ENCODE measurements around the gene CEP72.
"Not testable (repeated sequence)": the region's sequence is repeated elsewhere in the genome, so short reads cannot be mapped to it uniquely, and the experiment has no call there.

Gene CEP72, protein sequence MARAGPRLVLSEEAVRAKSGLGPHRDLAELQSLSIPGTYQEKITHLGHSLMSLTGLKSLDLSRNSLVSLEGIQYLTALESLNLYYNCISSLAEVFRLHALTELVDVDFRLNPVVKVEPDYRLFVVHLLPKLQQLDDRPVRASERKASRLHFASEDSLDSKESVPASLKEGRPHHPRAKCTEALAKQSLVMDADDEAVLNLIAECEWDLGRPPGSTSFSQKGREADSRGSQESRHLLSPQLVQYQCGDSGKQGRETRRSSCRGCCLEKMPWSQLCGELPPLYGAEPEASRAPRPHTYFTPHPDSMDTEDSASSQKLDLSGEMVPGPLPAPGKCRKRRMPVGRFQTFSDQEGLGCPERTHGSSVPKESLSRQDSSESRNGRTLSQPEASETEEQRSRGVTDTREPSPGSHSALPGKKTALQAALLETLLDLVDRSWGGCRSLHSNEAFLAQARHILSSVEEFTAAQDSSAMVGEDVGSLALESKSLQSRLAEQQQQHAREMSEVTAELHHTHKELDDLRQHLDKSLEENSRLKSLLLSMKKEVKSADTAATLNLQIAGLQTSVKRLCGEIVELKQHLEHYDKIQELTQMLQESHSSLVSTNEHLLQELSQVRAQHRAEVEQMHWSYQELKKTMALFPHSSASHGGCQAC

DNA sequence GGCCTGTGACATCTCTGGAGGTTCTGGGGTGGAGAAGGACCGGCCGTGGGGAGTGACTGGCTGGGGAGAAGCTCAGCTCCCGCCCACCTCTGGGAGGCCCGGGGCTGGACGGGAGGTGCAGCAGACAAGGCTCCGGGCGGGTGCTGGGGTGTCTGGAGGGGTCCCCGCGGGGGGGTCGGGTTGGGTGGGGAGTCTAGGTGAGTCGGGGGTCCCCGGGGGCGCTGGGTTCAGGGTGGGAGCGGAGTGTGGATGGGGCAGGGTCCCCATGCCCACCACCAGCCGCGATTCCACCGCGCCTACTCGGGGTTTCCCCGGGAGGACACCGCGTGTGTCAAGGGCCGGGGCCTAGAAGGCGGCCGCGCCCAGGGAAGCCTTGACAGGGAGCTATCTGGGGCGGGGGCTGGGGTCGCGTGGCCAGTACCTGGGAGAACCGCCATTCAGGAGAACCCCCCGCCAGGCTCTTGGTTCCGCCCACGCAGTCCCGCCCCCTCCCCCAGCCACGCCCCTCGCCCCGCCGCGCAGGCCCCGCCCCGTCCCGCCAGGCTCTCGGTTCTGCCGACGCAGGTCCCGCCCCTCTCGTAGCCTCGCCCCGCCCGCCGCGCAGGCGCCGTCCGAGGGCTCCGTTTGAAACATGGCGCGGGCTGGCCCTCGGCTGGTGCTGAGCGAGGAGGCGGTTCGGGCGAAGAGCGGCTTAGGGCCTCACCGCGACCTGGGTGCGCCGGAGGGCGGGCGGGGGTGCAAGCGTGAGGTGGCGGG lies at the start of gene CEP72:
CEP72 (plus strand) TSS at position 610 of the 756 bp plus-strand sequence; CDS start at position 632, 22 bp downstream.
- DNase-seq: peak; percentile 55 to 93

GRCh38 chr5:565782-566440 lies 46.2 kb upstream of the CEP72 start:
- DNase-seq: peak; percentile 2 to 51

DNA sequence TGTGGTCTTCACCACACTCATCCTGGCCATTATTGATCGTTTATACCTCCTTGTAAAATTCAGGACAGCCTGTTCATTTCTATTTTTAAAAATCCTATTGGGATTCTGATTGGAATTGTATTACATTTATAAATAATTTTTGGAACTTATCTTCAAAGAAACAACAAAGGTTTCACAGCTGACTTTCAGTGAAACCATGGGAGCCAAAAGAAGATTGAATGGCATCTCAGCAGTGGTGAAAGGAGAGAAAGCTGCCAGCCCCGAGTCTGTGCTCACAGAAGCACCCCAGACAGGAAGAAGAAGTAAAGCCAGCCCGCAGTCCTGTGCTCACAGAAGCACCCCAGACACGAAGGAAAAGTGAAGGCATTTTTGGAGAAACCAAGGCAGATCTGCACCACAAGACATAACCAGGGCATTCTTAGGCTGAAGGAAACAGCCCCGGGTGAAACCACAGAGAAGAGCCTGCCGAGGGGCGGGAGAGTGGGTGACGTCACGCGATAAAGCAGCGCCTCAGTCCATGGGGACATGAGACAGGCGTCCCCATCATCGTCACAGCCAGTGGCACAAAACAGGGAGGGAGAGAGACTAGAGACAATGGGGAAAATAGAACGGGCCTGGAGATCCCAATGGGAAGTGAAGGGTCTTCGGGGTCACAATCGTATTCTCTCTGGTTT lies 45.4 kb upstream of the CEP72 start:
- DNase-seq: no peak

- DNase-seq: no peak
Measured at GRCh38 chr5:567664-568060, 44.5 kb upstream of the CEP72 start.

DNA sequence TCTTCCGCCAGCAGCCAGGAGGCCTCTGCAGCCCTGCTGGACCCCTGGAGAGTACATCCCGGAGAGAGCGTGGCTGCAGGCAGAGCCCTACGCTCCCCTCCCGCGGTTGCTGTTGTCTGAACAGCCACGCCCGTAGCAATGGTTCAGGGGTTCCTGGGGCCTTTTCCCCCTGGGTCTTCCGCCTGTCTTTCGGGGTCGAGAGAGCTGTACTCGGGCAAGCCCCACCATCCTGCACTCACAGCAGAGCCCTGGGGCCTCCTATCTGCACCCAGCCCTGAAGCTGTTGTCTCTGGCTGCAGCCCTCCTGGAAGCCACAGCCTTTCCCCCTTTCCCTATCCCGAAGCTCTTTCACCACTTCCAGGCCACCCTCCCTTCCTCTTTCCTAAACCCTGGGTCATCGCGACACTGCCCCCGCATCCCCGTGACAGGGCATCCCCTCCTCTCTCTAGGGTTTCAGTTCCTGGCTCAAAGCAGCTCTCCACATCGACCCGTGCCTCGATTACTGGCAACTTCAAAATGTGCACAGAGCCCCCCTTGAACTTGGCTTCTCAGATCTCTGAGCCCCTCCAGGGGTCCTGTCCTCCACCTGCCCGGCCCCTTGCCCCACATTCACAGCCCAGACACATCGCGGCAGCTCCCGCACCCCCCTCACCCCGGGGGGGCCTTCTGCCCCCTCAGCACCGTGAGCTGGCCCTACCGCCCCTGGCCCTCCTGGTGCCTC lies 43.9 kb upstream of the CEP72 start:
- DNase-seq: no peak

DNA sequence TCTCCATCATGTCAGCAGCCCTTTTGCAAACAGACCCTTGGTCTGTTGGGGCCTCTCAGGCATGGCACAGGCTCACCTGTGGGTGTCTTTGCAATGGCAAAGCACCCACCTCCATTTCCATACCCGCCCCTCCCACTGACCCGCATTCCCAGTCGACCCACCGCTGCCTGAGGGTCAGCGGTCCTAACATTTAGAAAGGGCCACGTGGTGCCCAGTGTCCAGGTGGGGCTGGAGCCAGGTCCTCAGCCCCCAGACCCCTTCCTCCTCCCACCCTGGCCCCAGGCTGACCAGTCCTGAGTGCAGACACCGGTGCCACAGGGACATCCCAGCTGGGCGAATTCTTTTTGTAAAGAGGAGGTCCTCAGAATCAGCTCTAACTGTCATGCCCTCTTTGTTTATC lies 43.3 kb upstream of the CEP72 start:
- no peak for DNase-seq

GRCh38 chr5:569358-569867 lies 42.7 kb upstream of the CEP72 start:
- DNase-seq: no peak

- no peak for DNase-seq
Measured at GRCh38 chr5:569868-570361, 42.2 kb upstream of the CEP72 start.

DNA sequence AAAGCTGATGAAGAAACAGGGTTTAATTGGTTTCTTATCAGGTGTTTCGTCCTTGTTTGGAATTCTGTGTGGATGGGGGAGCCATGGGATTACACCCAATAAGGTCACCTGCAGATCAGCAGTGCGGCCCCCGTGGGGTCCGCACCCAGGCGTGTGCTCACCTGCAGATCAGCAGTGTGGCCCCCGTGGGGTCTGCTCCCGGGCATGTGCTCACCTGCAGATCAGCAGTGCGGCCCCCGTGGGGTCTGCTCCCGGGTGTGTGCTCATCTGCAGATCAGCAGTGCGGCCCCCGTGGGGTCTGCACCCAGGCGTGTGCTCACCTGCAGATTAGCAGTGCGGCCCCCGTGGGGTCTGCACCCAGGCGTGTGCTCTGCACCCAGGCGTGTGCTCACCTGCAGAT lies 41.7 kb upstream of the CEP72 start:
- DNase-seq: no peak

GRCh38 chr5:570886-571285 lies 41.3 kb upstream of the CEP72 start:
- DNase-seq: no peak

DNA sequence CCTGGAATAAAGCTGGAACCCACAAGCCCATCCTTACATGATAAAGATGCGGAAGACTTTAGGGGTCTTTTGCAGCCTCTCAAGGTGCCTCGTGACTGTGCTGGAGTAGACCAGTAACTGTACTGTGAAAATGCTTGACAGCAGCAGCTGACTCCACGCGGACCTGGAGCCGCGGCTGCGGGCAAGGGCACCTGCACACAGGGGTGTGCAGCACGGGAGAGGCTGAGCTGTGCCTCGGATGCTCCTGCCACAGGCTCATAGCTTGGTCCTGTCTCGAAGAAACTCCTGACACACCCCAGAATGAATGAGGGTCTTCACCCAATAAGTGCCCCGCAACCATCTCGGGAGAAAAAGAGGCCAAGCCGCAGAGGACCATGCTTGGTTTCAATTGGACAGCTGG lies 40.3 kb upstream of the CEP72 start:
- DNase-seq: peak in 1 of 2 experiments; percentile 26

- DNase-seq: peak; percentile 36 to 62
Measured at GRCh38 chr5:572398-573019, 39.6 kb upstream of the CEP72 start.

- DNase-seq: no peak
Measured at GRCh38 chr5:573206-573605, 38.9 kb upstream of the CEP72 start.

DNA sequence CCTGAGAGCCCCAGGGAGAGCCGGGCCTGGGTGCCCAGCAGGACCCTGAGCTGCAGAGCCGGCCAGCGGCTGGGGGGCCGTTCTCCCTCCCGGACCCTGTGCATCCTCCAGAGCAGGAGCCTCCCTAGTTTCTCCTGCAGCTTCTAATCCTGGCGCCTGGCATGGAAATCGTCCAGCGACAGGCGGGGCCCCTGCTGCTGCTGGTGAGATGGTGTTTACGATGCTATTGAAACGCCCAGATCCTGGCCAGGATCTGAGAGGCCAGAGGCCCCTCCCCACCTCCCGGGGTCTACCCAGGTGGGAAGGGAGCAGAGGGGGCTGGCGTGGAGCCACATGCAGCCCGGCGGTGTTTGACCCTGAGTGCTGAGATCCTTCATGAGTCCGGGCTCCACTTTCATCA lies 38.2 kb upstream of the CEP72 start:
- peak; percentile 5 to 44 for DNase-seq

GRCh38 chr5:574906-575305 lies 37.2 kb upstream of the CEP72 start:
- no peak for DNase-seq

DNA sequence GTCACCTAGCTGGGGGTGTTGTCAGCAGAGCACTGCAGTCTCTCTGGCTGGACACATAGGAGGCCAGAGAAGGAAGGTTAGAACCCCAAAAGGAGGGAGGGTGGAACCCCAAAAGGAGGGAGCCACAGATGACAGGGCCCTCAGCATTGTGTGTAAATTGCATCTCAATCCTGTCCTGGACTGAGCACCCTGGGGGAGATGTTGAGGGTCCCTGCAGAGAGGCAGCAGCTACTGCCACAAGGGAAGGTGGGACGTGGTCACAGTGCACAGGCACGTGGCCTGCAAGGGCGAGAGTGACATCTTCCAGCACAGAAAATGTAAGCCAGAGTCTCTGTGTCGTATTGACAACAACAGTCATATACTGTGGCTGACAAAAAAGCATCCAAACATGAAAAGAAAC lies 36.5 kb upstream of the CEP72 start:
- DNase-seq: no peak

DNA sequence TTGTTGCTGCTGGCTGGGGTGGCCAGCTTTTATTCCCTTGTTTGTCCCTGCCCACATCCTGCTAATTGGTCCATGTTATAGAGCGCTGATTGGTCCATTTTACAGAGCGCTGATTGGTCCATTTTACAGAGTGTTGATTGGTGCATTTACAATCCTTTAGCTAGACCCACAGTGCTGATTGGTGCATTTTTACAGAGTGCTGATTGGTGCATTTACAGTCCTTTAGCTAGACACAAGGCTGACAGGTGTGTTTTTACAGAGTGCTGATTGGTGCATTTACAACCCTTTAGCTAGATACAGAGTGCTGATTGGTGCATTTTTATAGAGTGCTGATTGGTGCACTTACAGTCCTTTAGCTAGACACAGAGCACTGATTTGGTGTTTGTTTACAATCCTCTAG lies 34.9 kb upstream of the CEP72 start:
- DNase-seq: not testable (repeated sequence)

DNA sequence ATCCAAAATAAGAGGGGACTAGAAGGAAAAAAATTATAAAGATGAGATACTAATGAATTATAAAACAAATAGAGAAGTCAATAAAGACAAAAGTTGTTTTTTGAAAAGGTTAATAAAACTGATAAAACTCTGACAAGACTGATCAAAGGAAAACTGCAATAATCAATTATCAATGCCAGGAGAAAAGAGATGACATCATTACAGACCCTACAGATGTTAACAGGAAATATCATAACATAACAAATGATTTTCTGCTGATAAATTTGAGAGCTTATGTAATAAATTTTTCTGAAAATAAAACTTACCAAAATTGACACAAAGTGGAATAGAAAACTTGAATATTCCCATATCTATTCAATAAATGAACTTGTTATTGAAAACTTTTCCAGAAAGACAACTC lies 34.3 kb upstream of the CEP72 start:
- no peak for DNase-seq

GRCh38 chr5:579211-579610 lies 32.9 kb upstream of the CEP72 start:
- DNase-seq: no peak

DNA sequence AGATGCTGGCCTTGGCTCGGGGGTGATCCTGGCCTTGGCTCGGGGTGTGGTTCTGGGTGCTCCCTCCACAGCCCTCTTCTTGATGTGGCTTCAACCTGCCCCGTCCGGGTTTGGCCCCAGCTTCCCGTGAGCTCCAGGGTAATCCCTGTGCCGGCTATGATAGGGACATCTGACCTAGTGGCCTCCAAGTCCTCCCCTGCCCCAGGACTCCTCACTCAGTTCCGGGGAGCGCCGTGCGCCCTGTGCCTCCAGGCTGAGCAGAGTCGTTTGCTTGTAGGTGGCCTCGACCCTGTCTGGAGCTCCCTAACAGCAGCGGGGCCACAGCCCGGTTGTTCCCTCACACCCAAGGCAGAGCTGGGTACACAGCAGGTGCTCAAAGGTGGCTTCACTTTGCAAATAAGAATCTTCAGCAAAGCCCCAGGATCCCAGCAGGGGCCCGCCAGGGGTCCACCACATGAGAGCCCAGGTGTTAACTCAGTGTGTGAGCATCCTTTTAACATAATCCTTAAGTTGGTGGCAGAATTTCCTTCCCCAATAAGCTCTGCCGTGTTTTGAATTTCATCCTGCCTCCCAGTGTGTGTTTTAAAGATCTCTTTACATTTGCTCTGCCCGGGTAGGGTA lies 32.3 kb upstream of the CEP72 start:
- no peak for DNase-seq

DNA sequence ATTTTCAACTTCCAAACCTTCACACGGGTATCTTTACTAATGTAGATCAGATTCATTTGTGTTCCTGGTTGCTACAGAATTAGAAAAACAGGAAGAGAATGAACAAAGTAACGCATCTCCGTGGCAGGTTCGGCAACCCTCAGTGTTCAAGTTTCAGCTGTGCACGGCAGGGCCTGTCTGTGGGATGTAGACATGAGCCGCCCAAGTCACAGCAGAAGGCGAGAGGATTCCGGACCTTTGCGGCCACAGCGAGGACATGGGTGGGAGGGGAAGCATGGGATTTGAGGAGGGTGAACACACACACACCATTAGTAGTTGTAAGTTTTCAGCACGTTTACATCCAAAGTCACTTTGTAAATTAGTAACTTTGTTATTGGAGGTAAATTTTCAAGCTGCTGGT lies 31.7 kb upstream of the CEP72 start:
- no peak for DNase-seq
